GM21825 (cell line): ENCODE data around the gene DKK3.

Experiments used
- ATAC-seq: cut with Tn5 transposase; IDR thresholded peaks from one replicate; pipeline ENCODE4 v1.9.1; 2021; ENCODE audit warnings: mild to moderate bottlenecking, moderate library complexity; ENCODE audit not compliant: unreplicated experiment

DKK3 gene

GRCh38 chr11:11970556-11970955 lies 37.9 kb downstream of the DKK3 start:
- no peak for ATAC-seq

GRCh38 chr11:11969380-11970215 lies 38.8 kb downstream of the DKK3 start:
- ATAC-seq: no peak

GRCh38 chr11:11968511-11969280 lies 39.7 kb downstream of the DKK3 start:
- ATAC-seq: no peak

GRCh38 chr11:11967669-11968510 lies 40.5 kb downstream of the DKK3 start:
- ATAC-seq: no peak

- peak; percentile 94 for ATAC-seq
Measured at GRCh38 chr11:11966826-11967668, 41.4 kb downstream of the DKK3 start.

GRCh38 chr11:11966354-11966741 lies 42.1 kb downstream of the DKK3 start:
- no peak for ATAC-seq

- ATAC-seq: no peak
Measured at GRCh38 chr11:11965656-11966353, 42.6 kb downstream of the DKK3 start.

GRCh38 chr11:11965192-11965591 lies 43.2 kb downstream of the DKK3 start:
- ATAC-seq: no peak

- ATAC-seq: no peak
Measured at GRCh38 chr11:11964774-11965150, 43.7 kb downstream of the DKK3 start.

GRCh38 chr11:11963842-11964773 lies 44.3 kb downstream of the DKK3 start:
- no peak for ATAC-seq

GRCh38 chr11:11963067-11963466 lies 45.4 kb downstream of the DKK3 start:
- no peak for ATAC-seq

GRCh38 chr11:11961399-11962028 lies 46.9 kb downstream of the DKK3 start:
- no peak for ATAC-seq

GRCh38 chr11:11960687-11961086 lies 47.7 kb downstream of the DKK3 start:
- ATAC-seq: no peak

- no peak for ATAC-seq
Measured at GRCh38 chr11:11959601-11960000, 48.8 kb downstream of the DKK3 start.

- no peak for ATAC-seq
Measured at GRCh38 chr11:11958403-11959231, 49.8 kb downstream of the DKK3 start.

- no peak for ATAC-seq
Measured at GRCh38 chr11:11956006-11956405, 52.4 kb downstream of the DKK3 start.

- no peak for ATAC-seq
Measured at GRCh38 chr11:11952036-11952435, 56.4 kb downstream of the DKK3 start.
